ENCODE results near the gene CA6. TPM values are rescaled to one million over a fixed set of nuclear protein-coding genes. Genes with fewer than 3 reads are reported as not detected.
A peak's percentile ranks its signal among the peaks of the same experiment; 100 is the strongest.
"Not testable (repeated sequence)": the region's sequence is repeated elsewhere in the genome, so short reads cannot be mapped to it uniquely, and the experiment has no call there.

Gene CA6
- not detected for polyA plus RNA-seq (2013, experiment 1 of 2)
- polyA plus RNA-seq (2013, experiment 2 of 2): not detected

DNA sequence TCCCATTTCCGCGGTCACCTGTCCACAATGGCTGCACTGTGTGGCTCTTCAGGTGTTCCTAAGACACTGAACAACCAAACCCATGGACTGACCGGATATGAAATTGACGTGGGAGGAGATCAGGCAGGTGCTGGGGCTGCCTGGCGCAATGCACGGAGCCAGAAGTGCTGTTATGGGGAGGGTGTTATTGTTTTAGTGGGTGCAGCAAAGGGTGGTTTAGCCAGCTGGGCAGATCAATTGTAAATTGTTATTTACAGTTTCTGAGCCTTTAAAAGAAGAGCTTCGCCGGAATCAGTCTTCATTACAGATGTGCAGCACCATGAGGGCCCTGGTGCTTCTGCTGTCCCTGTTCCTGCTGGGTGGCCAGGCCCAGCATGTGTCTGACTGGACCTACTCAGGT is at the start of gene CA6:
Gene CA6, plus strand, starts transcription at position 301 of the 400 bp plus-strand sequence. Its CDS starts 19 bp downstream, at position 320.
- no peaks in the 10 kb centered on the region for H3K9me3 ChIP-seq (ENCODE audit: insufficient read depth, low read depth, low read length)
- peaks cover 27% of the 10 kb centered on the region for H3K4me1 ChIP-seq (ENCODE audit: insufficient read depth, low read length)
- no peaks in the 10 kb centered on the region for H3K36me3 ChIP-seq (ENCODE audit: insufficient read depth, low read length)
- H3K4me3 ChIP-seq (ENCODE audit: low read length): no peak within 1 kb of the TSS
- WGBS: 95% methylated on average over 8 of the region's 8 CpGs
- H3K9ac ChIP-seq (ENCODE audit: low read depth, low read length): no peak within 1 kb of the TSS
- no peaks in the 10 kb centered on the region for H3K27me3 ChIP-seq (ENCODE audit: insufficient read depth, low read length)
- peak within 1 kb of the TSS; percentile 10; the same call in 1 of the 2 replicates for H3K27ac ChIP-seq (ENCODE audit: low read depth, low read length)

DNA sequence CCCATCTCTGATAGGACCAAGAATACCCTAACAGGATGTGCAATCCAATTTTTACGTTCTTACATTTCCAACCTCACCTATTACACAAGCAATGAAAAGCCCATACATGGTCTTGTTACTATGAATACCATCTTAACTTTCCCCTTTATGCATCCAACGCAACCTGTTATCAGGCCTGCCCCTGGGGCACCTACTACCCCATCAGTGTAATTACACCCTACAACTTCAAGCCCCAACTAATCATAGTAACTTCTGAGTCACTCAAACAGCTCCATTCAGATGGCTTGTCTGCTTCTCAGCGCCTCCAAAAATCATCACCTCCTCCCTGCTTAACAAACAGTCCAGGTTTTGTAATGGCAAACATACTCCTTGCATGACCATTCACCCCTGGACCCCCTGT is 48.9 kb upstream of the CA6 start:
- not testable (repeated sequence) for H3K27ac ChIP-seq (ENCODE audit: low read depth, low read length); H3K27me3 ChIP-seq (ENCODE audit: insufficient read depth, low read length); H3K4me1 ChIP-seq (ENCODE audit: insufficient read depth, low read length); H3K36me3 ChIP-seq (ENCODE audit: insufficient read depth, low read length); H3K9me3 ChIP-seq (ENCODE audit: insufficient read depth, low read depth, low read length); H3K4me3 ChIP-seq (ENCODE audit: low read length); H3K9ac ChIP-seq (ENCODE audit: low read depth, low read length)
- 82% methylated on average over 3 of the region's 3 CpGs for WGBS

DNA sequence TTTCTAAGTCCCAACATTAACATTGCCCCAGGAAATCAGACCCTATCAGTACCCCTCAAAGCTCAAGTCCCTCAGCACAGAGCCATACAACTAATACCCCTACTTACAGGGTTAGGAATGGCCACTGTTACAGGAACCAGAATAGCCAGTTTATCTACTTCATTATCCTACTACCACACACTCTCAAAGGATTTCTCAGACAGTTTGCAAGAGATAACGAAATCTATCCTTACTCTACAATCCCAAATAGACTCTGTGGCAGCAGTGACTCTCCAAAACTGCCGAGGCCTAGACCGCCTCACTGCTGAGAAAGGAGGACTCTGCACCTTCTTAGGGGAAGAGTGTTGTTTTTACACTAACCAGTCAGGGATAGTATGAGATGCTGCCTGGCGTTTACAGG is 48.2 kb upstream of the CA6 start:
- not testable (repeated sequence) for H3K9ac ChIP-seq (ENCODE audit: low read depth, low read length); H3K4me3 ChIP-seq (ENCODE audit: low read length); H3K9me3 ChIP-seq (ENCODE audit: insufficient read depth, low read depth, low read length); H3K4me1 ChIP-seq (ENCODE audit: insufficient read depth, low read length); H3K36me3 ChIP-seq (ENCODE audit: insufficient read depth, low read length); H3K27ac ChIP-seq (ENCODE audit: low read depth, low read length); H3K27me3 ChIP-seq (ENCODE audit: insufficient read depth, low read length)
- WGBS: 83% methylated on average over 2 of the region's 4 CpGs

DNA sequence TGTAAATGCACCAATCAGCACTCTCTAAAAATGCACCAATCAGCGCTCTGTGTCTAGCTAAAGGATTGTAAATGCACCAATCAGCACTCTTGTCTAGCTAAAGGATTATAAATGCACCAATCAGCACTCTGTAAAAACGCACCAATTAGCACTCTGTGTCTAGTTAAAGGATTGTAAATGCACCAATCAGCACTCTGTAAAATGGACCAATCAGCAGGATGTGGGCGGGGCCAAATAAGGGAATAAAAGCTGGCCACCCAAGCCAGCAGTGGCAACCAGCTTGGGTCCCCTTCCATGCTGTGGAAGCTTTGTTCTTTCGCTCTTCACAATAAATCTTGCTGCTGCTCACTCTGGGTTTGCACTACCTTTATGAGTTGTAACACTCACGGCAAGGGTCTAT is 47.2 kb upstream of the CA6 start:
- WGBS: 98% methylated on average over 5 of the region's 5 CpGs

DNA sequence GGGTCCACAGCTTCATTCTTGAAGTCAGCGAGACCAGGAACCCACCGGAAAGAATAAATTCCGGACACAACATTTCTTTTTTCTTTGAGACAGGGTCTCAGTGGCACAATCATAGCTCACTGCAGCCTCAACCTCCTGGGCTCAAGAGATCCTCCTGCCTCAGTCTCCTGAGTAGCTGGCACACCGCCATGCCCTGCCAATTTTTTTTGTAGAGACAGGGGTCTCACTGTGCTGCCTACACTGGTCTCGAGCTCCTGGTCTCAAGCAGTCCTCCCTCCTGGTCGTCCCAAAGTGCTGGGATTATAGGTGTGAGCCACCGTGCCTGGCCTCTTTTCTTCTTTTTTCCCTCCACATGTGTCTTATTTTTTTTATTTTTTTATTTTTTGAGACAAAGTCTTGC is 46.6 kb upstream of the CA6 start:
- Histone ChIP-seq H3K27me3 (ENCODE audit: insufficient read depth, low read length) (no peaks in the 10 kb centered on the region), H3K9ac (ENCODE audit: low read depth, low read length) (no peak overlapping the region), H3K9me3 (ENCODE audit: insufficient read depth, low read depth, low read length) (no peaks in the 10 kb centered on the region), H3K27ac (ENCODE audit: low read depth, low read length) (no peak overlapping the region), H3K4me1 (ENCODE audit: insufficient read depth, low read length) (no peaks in the 10 kb centered on the region), H3K4me3 (ENCODE audit: low read length) (no peak overlapping the region), H3K36me3 (ENCODE audit: insufficient read depth, low read length) (no peaks in the 10 kb centered on the region)
- 97% methylated on average over 7 of the region's 7 CpGs for WGBS

More for the DNA sequence above, 47.2 kb upstream of the CA6 start:
- H3K27ac ChIP-seq (ENCODE audit: low read depth, low read length); H3K9me3 ChIP-seq (ENCODE audit: insufficient read depth, low read depth, low read length); H3K4me1 ChIP-seq (ENCODE audit: insufficient read depth, low read length); H3K9ac ChIP-seq (ENCODE audit: low read depth, low read length); H3K36me3 ChIP-seq (ENCODE audit: insufficient read depth, low read length); H3K27me3 ChIP-seq (ENCODE audit: insufficient read depth, low read length); H3K4me3 ChIP-seq (ENCODE audit: low read length): not testable (repeated sequence)

DNA sequence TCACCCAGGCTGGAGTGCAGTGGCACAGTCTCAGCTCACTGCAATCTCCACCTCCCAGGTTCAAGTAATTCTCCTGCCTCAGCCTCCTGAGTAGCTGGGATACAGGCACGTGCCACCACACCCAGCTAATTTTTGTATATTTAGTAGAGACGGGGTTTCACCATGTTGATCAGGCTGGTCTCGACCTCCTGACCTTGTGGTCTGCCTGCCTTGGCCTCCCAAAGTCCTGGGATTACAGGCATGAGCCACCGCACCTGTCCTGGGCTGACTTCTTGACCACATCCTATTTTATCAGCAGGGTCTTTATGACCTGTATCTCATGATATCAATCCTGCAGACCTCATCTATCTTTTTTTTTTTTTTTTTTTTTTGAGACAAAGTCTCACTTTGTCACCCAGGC is 45.0 kb upstream of the CA6 start:
- H3K4me3 ChIP-seq (ENCODE audit: low read length); H3K36me3 ChIP-seq (ENCODE audit: insufficient read depth, low read length); H3K27me3 ChIP-seq (ENCODE audit: insufficient read depth, low read length); H3K9me3 ChIP-seq (ENCODE audit: insufficient read depth, low read depth, low read length); H3K9ac ChIP-seq (ENCODE audit: low read depth, low read length); H3K27ac ChIP-seq (ENCODE audit: low read depth, low read length); H3K4me1 ChIP-seq (ENCODE audit: insufficient read depth, low read length): not testable (repeated sequence)
- 93% methylated on average over 4 of the region's 4 CpGs for WGBS

DNA sequence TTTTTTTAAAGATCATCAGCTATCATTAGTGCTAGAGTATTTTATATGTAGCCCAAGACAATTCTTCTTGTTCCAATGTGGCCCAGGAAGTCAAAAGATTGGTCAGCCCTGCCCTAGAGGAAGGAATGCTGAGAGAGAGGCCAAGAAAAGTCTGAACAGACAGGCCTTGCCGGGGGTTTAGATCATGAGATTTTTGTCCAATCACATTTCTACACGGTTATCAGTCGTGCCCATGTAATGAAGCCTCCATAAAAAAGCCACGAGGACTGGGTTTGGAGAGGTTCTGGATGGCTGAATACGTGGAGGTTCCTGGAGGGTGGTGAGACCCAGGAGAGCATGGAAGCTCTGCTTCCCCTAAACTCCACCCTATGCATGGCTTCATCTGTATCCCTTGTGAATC is 42.9 kb upstream of the CA6 start:
- Histone ChIP-seq H3K4me1 (ENCODE audit: insufficient read depth, low read length) (0 out of 2 replicates have a peak, but pooled peaks cover under 1% of the 10 kb centered on the region), H3K36me3 (ENCODE audit: insufficient read depth, low read length) (no peaks in the 10 kb centered on the region), H3K9me3 (ENCODE audit: insufficient read depth, low read depth, low read length) (no peaks in the 10 kb centered on the region), H3K9ac (ENCODE audit: low read depth, low read length) (no peak overlapping the region), H3K27me3 (ENCODE audit: insufficient read depth, low read length) (no peaks in the 10 kb centered on the region), H3K4me3 (ENCODE audit: low read length) (no peak overlapping the region), H3K27ac (ENCODE audit: low read depth, low read length) (no peak overlapping the region)
- 91% methylated on average over 5 of the region's 5 CpGs for WGBS

DNA sequence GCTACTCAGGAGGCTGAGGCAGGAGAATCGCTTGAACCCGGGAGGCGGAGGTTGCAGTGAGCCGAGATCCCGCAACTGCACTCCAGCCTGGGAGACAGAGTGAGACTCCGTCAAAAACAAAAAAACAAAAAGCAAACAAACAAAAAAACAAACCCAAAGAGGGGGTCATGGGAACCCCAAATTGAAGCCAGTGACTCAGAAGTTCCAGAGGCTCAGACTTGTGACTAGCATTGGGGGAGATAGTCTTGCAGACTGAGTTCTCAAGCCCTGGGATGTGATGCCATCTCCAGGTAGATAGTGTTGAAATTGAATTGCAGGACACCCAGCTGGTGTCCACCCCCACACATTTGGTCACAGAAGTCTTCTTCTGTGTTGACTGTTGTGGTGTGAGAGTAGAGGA is 42.3 kb upstream of the CA6 start:
- H3K27me3 ChIP-seq (ENCODE audit: insufficient read depth, low read length): no peaks in the 10 kb centered on the region
- H3K36me3 ChIP-seq (ENCODE audit: insufficient read depth, low read length): no peaks in the 10 kb centered on the region
- peaks cover 7% of the 10 kb centered on the region; the same call in 1 of the 2 replicates for H3K4me1 ChIP-seq (ENCODE audit: insufficient read depth, low read length)
- no peak overlapping the region for H3K4me3 ChIP-seq (ENCODE audit: low read length)
- no peak overlapping the region for H3K9ac ChIP-seq (ENCODE audit: low read depth, low read length)
- H3K9me3 ChIP-seq (ENCODE audit: insufficient read depth, low read depth, low read length): no peaks in the 10 kb centered on the region
- 94% methylated on average over 6 of the region's 6 CpGs for whole genome bisulfite sequencing
- H3K27ac ChIP-seq (ENCODE audit: low read depth, low read length): no peak overlapping the region

DNA sequence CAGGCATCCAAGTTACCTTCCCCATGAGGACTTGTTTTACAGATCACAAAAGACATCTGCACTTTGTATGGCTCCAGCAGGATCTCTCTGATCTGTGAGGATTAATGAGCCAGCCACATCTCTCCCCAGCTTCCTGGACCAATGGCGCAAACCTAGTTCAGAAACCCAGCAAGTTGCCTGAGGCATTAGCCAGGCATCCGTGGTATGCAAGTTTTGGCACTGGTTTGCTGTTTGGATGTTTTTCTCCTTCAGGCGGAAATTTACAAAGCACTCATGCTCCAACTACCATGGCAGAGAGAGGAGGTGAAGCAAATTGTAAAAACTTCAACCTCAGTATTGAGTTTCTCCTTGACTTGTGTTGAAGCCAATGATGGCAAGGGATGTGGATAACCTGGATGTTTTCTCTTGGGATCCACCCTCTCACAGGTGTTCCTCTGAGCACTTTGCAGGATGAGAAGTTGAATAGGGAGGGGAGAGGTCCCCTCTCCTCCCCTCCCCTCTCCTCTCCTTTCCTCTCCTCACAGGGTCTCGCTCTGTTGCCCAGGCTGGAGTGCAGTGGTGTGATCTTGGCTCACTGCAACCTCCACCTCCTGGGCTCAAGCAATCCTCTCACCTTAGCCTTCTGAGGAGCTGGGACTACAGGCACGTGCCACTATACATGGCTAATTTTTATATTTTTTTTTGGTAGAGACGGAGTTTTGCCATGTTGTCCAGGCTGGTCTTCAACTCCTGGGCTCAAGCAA is 41.6 kb upstream of the CA6 start:
- Histone ChIP-seq H3K27me3 (ENCODE audit: insufficient read depth, low read length) (no peaks in the 10 kb centered on the region), H3K4me1 (ENCODE audit: insufficient read depth, low read length) (peaks cover 10% of the 10 kb centered on the region; the same call in 1 of the 2 replicates), H3K9me3 (ENCODE audit: insufficient read depth, low read depth, low read length) (no peaks in the 10 kb centered on the region), H3K27ac (ENCODE audit: low read depth, low read length) (no peak overlapping the region), H3K4me3 (ENCODE audit: low read length) (no peak overlapping the region), H3K9ac (ENCODE audit: low read depth, low read length) (no peak overlapping the region), H3K36me3 (ENCODE audit: insufficient read depth, low read length) (no peaks in the 10 kb centered on the region)
- 85% methylated on average over 6 of the region's 6 CpGs for WGBS

DNA sequence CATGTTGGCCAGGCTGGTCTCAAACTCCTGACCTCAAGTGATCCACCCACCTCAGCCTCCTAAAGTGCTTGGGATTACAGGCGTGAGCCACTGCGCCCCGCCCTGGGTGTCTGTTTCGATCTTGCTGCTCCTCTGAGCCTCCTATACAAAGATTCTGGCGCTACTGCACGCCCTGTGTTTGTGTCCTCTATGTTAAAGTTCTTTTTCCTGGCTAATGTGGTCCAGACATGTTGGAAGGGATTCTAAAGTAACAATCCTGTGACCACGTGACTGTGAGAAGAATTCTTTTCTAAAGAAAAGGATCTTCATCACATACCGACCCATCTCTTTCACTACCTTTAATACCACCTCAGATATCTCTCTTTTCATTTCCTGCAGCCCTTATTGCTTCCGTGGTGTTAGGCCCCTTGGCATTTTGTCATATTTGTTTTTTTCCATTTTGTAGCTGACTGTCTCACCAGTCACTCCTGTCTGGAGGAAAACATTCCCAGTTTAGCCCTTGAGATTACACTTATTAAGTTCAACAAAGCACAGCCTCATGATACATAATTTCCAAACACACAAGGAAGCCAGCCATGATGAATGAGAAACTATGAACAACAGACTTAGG is 40.0 kb upstream of the CA6 start:
- Histone ChIP-seq H3K27ac (ENCODE audit: low read depth, low read length) (no peak overlapping the region), H3K36me3 (ENCODE audit: insufficient read depth, low read length) (no peaks in the 10 kb centered on the region), H3K4me3 (ENCODE audit: low read length) (no peak overlapping the region), H3K9ac (ENCODE audit: low read depth, low read length) (no peak overlapping the region), H3K27me3 (ENCODE audit: insufficient read depth, low read length) (no peaks in the 10 kb centered on the region), H3K4me1 (ENCODE audit: insufficient read depth, low read length) (peaks cover 10% of the 10 kb centered on the region; the same call in 1 of the 2 replicates), H3K9me3 (ENCODE audit: insufficient read depth, low read depth, low read length) (no peaks in the 10 kb centered on the region)
- WGBS: 93% methylated on average over 9 of the region's 9 CpGs

DNA sequence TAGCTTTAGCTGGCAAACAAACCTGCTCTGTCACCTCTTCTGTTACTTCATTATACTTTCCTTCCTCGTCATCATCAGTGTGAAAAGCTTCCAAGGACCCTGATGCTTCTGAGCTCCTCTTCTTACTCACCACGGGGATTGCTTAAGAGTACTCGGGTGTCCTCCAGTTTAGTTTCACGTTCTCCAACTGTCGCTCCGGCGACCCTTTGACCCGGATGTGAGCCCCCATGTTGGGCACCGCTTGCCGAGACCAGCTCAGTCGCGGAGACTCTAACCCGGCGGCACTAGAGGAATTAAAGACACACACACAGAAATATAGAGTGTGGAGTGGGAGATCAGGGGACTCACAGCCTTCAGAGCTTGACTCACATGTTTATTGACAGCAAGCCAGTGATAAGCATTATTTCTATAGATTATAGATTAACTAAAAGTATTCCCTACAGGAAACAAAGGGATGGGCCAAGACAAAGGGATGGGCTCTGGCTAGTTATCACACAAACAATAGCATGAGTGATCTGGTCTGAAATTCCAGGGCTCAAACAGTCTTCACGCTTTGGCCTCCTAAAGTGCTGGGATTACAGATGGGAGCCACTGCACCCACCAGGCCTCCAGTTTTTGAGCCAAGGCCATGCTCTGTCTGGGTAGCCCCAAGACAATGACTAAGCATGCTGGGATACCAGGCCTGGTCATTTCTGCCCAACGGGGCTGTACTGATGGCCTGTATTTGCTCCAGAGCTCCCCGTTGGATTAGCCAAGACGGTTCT is 37.1 kb upstream of the CA6 start:
- Histone ChIP-seq H3K4me1 (ENCODE audit: insufficient read depth, low read length) (peaks cover 10% of the 10 kb centered on the region; the same call in 1 of the 2 replicates), H3K27me3 (ENCODE audit: insufficient read depth, low read length) (no peaks in the 10 kb centered on the region), H3K27ac (ENCODE audit: low read depth, low read length) (no peak overlapping the region; the same call in 1 of the 2 replicates), H3K36me3 (ENCODE audit: insufficient read depth, low read length) (no peaks in the 10 kb centered on the region), H3K9me3 (ENCODE audit: insufficient read depth, low read depth, low read length) (peaks cover 3% of the 10 kb centered on the region), H3K4me3 (ENCODE audit: low read length) (no peak overlapping the region), H3K9ac (ENCODE audit: low read depth, low read length) (no peak overlapping the region)
- 70% methylated on average over 18 of the region's 18 CpGs for WGBS

All from HUES64 (cell line).